ENCODE data around the gene SPEM3. TPM values are rescaled to one million over a fixed set of nuclear protein-coding genes. Genes with fewer than 3 reads are reported as not detected.
"Not testable (repeated sequence)": the region's sequence is repeated elsewhere in the genome, so short reads cannot be mapped to it uniquely, and the experiment has no call there.

The SPEM3 gene
- polyA plus RNA-seq, 5 donors, result not detected

DNA sequence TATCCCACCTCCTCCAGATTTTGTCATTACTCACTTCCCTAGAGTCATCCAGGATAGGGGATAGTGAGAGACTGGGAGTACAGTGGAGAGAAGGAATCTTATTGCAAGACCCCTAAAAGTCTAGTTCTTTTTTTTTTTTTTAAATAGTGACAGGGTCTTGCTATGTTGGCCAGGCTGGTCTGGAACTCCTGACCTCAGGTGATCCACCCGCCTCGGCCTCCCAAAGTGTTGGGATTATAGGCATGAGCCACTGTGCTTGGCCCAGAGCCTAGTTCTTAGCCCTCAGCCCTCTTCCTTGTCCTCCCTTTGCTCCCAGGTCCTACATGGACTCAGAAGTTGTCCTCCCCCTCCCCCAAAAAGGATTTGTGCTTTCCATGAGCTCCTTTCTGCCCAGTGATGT is 13.5 kb downstream of the SPEM3 start:
- DNase-seq, result no peak

DNA sequence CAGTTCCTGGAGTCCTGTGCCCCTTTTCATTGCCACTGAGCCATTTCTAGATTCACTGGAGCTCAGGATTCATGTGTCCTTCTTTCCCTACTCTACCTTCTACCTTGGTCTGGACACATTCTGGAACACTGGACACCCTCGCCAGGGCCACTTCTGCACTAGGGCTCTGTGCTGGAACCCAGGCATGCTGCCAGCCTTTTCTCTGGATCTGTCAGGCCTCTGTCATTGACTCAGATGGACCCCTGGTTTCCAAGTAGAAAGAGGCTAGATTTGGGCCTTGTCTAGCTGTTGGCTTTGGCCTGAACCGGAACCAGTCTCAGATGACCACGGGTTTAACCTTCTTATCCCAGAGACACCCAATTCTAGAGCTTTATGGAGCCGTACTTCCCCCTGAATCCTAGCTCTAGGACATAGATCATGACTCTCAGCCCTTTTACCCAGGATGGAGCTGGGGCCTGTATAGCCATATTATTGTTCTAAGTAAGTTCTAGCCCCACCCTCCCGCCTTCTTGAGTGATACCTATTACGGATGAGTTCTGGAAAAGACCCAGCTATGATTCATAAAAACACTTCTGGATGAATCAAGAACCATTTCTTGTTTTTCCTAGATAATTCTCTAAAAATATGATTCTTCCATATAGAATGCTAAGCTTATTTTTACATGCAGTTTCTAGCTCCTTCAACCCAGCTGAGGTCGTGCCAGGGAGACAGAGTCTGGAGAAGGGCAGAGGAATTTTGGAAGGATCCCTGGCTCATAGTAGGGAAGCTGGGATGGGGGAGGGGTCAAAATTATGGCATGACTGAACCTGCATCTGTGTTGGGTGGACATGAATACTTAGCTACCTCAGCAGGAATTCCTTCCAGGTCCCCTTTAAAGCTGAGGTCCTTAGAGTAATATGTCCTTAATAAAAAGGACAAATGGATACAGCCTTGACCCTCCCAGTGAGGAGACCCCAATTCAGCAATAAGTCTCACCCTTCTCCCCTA is 15.1 kb downstream of the SPEM3 start:
- no peak for DNase-seq

DNA sequence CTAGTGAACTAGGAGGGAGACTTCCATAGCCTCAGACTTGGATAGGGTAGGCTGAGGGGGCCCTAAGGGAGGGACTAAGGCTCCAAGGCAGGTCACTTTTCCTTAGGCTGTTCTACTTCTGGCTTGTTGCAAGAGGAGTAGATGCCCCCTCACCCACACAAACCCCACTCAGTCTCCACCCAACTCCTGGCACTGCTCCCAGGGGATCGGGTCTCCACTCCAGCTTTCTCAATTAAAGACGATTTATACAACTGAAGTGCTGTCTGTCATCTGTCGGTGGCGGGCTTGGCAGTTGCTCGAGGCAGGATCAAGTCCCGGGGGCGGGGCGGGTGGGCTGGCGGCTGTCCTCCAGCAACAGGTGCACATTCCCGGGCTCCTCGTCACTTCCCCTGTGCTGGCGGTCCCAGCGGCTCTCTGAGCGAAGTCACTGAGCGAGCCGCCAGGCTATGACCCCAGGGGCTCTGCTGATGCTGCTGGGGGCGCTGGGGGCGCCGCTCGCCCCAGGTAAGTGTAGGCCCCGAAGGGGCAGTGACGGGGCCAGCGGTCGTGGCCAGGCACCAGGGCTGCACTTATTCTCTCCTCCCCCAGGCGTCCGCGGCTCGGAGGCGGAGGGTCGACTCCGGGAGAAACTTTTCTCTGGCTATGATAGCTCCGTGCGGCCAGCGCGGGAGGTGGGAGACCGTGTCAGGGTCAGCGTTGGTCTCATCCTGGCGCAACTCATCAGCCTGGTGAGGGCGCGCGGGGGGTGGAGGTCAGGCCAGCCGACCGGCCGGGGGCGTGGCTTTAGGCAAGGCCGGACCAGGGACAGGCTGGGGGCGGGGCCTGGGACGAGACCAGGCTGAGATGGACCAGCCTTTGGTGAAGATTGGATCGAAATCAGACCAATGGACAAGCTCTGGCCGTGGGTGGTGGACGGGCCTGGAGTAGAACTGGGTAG is 16.3 kb downstream of the SPEM3 start, which contains the start of gene CHRNB1:
Gene CHRNB1, plus strand, starts transcription at position 380 of the 937 bp plus-strand sequence. Its CDS starts 67 bp downstream, at position 447.
- no peak for DNase-seq

DNA sequence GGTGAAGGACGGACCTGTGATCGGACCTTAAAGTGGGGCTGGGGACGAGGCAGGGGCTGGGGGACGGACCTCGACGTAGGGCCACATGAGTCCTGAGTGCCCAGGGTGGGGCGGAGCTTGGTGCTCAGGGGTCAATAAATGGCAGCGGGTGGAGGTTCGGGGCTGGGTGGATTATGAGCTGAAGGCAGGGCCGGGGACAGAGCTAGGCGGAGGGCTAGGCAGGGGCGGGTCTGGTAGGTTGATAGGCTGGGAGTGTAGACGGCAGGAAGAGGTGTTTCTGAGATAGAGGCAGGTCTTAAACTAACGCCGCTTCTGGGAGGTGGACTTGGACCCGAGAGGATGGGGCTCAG is 16.9 kb downstream of the SPEM3 start:
- no peak for DNase-seq

DNA sequence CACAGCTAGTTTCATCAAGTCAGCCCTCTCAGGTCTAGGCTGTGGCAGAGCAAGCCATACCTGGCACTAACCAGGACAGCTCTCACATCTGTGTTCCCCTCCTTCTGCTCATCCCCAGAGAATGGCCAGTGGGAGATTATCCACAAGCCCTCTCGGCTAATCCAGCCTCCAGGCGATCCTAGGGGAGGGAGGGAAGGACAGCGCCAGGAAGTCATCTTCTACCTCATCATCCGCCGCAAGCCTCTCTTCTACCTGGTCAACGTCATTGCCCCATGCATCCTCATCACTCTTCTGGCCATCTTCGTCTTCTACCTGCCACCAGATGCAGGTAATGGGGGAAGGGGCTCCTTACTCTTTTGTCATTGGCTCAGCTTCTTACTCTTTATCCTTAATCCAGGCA is 19.8 kb downstream of the SPEM3 start:
- DNase-seq, result no peak

DNA sequence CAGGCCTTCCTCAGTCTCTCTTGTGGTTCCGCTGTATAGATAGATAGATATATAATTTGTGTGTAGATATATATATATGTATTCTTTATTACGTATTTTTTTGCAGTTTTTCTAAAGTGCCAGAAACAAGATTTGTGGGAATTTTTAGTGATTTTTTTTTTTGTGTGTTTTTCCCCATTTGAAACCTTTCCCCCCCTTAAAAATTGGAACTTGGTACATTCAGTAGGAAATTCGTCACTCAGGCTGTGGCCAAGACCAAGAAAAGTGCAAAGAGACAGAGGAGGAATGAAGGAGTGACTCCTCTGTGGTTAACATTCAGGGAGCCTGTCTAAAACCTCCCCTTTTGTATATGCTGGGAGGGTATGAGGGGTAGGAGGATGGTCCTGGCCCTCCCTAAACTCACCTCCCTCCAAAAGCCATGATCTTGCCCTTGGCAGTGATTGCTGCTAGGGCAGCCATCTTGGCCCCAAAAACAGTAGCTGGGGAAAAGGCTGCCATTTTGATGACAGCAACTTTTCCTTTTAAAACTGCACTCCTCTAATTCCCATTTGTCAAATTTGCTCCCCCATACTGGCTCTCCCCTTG is 31.4 kb downstream of the SPEM3 start:
- DNase-seq, result no peak

DNA sequence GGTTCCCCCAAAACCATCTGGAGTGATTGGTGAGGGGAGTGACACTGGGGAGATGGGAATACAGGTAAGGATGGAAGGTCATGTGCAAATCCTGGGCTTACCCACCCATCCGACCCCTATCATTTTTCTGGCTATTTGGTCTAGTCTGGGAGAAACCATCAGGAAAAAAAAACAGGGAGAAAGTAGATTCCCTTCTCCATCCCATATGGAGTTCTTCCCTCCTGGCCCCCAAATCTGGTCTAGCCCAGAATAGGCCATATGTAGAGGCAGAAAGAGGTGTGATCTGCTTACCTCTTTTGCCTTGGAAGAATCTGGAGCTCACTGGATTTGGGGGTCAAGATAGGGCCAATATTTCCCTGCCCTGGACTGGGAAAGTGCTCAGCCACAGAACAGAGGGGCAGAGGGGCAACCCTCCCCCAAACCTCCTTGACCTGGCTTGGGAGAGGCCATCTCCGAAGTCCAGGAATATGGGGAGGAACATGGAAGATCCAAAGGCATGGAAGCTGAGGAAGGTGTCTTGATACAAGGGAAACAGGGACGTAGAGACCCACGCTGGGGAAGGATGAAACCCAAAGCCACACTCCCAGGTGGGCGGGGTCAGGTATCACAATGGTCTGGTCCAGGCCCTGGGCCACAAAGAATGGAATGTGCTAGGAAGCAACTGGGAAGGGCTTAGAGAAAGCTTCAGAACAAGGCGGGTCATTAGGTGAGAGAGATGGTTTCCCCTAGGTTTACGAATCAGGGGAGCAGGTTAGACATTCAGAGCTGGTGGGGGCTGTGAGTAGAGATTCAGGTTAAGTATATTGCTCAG is 32.4 kb downstream of the SPEM3 start:
- no peak for DNase-seq

DNA sequence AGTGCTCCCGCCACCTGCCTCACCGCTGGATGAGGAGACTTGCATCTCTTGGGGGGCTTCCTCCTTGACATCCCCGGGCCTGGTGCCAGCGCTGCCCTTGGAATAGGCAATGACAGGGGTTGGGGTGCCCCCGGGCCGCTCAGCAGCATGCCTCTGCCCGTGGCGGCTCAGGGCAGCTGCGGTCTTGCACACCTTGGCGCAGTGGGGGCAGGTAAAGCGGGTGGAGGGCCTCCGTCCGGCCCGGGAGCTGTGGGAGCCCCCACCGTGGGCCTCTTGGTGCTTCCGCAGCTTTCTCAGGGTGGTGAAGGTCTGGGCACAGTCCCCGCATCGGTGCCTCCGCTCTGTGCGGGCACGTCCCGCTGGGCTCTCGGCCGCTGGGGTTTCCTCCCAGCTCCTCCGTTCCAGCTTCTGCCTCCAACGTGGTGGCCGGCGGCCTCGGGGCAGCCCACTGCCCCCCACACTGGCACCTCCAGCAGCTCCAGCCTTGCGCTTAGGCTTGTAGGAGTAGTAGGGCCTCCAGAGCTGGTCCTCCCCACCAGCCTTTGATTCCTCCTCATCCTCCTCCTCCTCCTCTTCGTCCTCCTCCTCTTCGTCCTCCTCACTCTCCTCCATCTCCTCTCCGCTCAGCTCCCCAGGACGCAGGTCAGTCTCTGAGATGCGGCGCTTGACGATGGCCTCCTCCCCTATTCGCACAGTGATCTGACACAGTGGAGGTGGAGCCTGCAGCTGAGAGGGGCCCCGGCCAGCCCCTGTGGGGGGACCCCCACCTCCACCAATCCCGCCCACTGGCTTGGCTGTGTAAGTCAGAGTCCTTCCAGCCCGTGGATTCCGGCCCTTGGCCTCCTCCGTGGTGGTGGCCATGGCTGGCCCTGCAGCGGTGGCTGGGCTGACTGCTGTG is 34.1 kb downstream of the SPEM3 start:
- DNase-seq, result no peak

DNA sequence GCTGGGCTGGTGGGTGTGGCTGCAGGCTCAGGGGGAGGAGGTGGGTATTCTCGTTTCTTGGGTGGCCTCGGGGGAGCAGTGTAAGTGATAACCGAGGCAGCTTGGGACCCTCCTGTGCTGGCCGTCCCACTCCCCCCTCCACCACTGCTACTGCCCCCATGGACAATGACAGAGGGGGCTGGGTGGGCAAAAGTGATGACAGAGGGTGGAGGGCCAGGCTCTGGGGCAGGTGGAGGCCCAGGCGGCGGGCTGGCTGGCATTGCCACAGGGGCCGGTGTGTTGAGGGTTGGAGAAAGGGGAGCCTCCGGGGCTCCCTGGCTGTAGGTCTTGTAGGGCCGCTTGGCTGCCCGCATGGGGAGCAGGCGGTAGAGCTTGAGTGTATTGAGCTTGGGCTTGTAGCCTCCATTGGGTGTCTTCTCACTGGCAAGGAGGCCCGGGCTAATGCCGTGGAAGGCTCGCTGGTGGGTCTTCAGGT is 34.8 kb downstream of the SPEM3 start:
- no peak for DNase-seq

DNA sequence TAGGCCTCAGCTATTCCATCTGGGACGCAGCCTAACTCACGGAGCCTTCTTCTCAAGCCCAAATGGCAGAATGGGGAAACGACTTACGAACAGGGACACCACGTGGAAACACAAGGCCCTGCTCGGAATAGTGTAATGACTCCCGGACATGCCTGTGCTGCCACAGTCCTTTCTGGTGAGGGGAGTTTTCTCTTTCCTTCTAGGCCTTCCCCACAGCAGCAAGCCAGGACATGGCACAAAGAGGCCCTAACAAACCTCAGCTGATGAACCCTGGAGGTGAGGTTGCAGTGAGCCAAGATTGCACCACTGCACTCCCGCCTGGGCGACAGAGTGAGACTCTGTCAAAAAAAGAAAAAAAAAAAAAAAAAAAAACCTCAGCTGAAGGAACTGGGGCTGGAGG is 35.4 kb downstream of the SPEM3 start:
- no peak for DNase-seq

DNA sequence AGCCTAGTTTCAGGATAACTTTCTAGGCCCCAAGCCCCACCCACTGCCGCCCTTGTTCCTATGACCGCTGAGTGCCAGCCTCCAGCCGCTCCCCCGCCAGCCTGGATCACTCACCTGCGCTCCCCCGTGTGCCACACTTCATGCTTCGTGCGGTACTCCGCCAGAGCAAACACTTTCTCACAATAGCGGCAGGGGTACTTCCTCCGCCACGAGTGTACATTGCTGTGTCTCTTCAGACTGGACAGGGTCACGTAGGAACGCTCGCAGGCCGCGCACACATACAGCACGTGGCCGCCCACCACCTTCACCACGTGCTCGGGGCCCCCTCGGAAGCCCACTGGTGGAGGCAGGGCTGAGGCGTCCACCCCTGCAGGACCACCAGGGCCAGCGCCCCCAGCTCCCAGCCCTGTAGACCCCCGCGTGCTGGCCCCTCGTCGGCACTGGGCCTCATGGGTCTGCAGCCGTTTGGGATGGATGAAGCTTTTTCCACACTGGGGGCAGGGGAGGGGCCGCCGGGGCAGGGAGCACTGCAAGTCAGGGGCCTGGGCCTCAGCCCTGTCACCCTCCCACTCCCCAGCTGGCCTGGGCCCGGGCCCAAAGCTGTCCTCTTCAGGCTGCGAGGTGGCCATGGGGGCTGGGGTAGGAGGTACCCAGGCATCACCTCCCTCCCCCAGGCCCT is 37.1 kb downstream of the SPEM3 start:
- DNase-seq, result peak in 1 of 2 donors; percentile 17

DNA sequence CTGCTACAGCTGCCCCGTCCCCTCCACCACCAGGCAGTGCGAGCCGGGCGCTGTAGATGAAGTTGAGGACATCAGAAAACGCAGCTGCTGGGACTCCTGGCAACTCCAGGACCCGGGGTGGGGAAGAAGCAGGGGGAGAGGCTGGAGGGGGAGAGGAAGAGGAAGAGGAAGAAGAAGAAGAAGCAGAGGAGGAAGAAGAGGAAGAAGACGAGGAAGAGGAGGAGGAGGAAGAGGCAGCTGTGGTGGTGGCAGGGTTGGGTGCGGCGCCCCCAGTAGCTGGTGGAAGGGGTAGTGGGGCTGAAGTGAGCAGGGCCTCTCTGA is 37.6 kb downstream of the SPEM3 start:
- no peak for DNase-seq

DNA sequence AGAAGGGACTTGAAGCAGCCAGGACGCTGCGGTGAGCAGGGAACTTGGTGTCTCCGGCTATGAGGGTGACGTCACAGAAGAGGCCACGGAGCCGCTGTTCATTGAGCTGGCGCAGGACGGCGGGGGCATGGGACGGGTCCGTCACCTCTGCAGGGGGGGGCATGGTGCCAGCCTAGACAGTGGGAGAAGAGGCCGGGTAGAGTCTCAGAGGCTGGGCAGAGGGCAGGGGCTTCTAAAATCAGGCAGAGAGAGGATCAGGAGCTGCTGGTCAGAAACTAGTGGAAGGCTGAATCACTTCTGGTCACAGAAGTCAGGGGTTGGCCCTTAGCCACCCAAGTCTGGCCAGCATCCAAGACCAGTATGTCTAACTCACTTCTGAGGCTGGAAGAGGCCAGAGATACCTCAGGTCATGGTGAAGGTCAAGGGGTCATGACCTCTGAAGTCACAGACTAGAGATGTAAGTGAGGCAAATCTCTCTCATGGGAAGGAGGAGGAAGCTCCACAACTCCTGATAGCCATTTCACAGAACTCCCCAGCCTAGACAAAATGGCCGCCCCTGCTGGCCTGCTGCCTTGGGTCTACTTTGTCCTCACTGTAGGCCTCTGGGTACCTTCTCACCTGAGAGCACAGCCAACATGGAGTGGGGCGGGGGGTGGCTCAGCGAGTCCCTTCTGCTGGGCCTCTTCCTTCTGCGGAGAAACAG is 38.1 kb downstream of the SPEM3 start:
- no peak for DNase-seq

DNA sequence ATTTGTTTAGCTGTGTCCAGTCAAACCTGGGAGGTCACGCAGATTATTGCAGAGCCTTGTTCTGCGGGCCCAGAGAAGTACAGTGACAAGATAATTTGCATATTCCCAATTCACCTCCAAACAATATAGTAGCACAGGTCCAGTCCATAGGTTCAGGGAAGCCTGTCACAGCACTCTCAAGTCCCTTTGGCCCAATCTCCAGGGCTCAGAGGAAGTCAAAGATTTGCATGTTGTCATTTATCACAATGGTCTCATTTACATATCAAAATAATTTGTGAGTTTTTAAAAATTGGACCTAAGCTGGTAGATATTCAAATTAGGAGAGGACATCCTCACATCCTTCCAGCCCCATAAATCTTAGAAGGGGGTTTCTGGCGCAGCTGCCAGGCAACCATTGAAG is 38.8 kb downstream of the SPEM3 start:
- DNase-seq, result no peak

DNA sequence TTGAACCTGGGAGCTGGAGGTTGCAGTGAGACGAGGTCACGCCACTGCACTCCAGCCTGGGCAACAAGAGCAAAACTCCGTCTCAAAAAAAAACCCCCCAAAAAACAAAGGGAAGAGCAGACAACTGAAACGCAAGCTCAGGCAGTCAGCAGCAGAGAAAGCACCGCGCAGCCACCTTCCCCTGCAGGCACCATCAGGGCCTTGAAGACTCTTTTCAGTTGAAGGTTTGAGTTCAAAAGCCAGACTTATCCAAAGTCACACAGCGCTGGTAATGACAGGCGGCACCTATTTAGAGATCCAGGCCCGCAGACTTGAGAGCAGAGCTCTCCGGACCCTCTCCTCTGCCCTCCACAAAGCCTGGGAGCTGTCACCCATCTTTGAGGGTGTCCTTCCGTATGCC is 39.6 kb downstream of the SPEM3 start:
- DNase-seq, result no peak

DNA sequence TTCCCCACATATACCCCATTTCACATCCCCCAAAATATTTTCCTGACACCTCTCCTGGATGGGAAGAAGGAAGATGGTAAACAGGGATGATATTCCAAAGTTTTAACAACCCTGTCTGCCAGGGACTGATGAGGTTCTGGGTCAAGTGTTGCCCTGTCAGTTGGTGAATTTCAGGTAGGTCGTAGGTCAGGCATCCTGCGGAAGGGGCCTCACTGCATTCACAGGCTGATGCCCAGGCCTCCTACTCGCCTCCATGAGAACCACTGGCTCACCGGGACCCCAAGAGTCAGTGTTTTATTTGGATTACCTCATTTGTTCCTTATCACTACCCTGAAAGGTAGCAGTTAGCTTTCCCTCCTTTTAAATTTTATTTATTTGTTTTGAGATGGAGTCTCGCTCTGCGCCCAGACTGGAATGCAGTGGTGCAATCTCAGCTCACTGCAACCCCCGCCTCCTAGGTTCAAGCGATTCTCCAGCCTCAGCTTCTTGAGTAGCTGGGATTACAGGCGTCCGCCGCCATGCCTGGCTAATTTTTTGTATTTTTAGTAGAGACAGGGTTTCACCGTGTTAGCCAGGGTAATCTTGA is 40.2 kb downstream of the SPEM3 start:
- DNase-seq, result no peak

DNA sequence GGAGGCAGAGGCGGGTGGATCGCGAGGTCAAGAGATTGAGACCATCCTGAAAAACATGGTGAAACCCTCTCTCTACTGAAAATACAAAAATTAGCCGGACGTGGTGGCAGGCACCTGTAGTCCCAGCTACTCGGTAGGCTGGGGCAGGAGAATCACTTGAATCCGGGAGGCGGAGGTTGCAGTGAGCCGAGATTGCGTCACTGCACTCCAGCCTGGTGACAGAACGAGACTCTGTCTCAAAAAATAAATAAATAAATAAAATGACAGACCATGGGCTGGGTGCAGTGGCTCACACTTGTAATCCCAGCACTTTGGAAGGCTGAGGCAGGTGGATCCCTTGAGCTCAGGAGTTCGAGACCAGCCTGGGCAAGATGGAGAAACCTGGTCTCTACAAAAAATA is 41.2 kb downstream of the SPEM3 start:
- DNase-seq, result not testable (repeated sequence)

DNA sequence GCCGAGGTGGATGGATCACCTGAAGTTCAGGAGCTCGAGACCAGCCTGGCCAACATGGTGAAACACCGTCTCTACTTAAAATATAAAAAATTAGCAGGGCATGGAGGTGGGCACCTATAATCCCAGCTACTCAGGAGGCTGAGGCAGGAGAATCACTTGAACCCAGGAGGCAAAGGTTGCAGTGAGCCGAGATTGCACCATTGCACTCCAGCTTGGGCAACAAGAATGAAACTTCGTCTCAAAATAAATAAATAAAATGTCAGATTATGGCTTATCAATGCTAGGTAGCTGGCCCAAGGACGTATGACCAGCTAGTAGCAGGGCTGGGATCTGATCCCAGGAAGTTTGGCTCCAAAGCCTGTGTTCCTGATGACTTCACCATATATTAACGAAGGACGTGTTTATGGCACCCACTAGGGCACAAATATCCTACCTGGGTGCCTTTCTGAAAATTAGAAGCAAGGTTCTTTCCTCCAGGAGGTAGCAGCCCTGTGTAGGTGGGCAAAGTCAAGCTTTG is 41.9 kb downstream of the SPEM3 start:
- not testable (repeated sequence) for DNase-seq
